Uterus (tissue), 2 donors: ENCODE results near the gene GANC.

Experiments used
- CTCF ChIP-seq, 4 experiments: fragments of 200-600 bp in 2 of 4; fragments of 450-650 bp in 2 of 4; sonication (generic) in 2 of 4; IDR thresholded peaks; one replicate each; pipeline ENCODE4 v1.5.1; 2016 to 2019; ENCODE audit warnings: antibody characterized with exemption in 4 of 4, mild to moderate bottlenecking in 2 of 4, moderate library complexity in 1 of 4
- POLR2A ChIP-seq, 2 donors: fragments of 450-650 bp; IDR thresholded peaks; one replicate each; pipeline ENCODE4 v1.6.1; 2016; ENCODE audit warnings: antibody characterized with exemption in 2 of 2, mild to moderate bottlenecking in 1 of 2, moderate library complexity in 1 of 2

- TF ChIP-seq CTCF (IDR thresholded peaks at IDR 0.05), result no peak
- TF ChIP-seq POLR2A (IDR thresholded peaks at IDR 0.05), result no peak
Observed at GRCh38 chr15:42375941-42376340, 102.9 kb downstream of the GANC start.
